ENCODE results near the gene LAMA3.
A peak's percentile ranks its signal among the peaks of the same experiment; 100 is the strongest.

Gene LAMA3

GRCh38 chr18:23682472-23682871 is 6.8 kb upstream of the LAMA3 start:
- TF ChIP-seq ZNF785 (tag by site-specific recombination; IDR thresholded peaks at IDR 0.05) (no peak), ZNF391 (tag by site-specific recombination; IDR thresholded peaks at IDR 0.05; ENCODE audit: borderline replicate concordance, low read depth) (no peak), ZNF768 (tag by site-specific recombination; IDR thresholded peaks at IDR 0.05) (no peak), ZNF398 (tag by site-specific recombination; IDR thresholded peaks at IDR 0.05) (no peak), ZNF843 (tag by site-specific recombination; IDR thresholded peaks at IDR 0.05) (no peak), ZBTB8A (tag by site-specific recombination; IDR thresholded peaks at IDR 0.05) (no peak), WT1 (tag by site-specific recombination; IDR thresholded peaks at IDR 0.05) (no peak), TRIM28 (IDR thresholded peaks at IDR 0.05; ENCODE audit: borderline replicate concordance, low read length) (no peak), ZNF138 (tag by site-specific recombination; IDR thresholded peaks at IDR 0.05; ENCODE audit: borderline replicate concordance) (no peak)
- ChIA-PET POLR2A (no interaction called here), CTCF (interaction anchor here (0.6 to 1.1 kb wide), 3 partner anchors 13 to 68 kb away, joined by 3 to 6 read pairs (median 5); no protein-coding TSS in a partner anchor)
- Histone ChIP-seq H3K9me3 (ENCODE audit: control insufficient read depth, insufficient read depth, low read depth, low read length) (no peaks in the 10 kb centered on the region), H3K4me1 (ENCODE audit: control insufficient read depth, insufficient read depth, low read length) (no peaks in the 10 kb centered on the region), H3K36me3 (ENCODE audit: control insufficient read depth in 2 of 2, insufficient read depth in 1 of 2, low read length in 2 of 2) (no peaks in the 10 kb centered on the region), H3K4me3 (ENCODE audit: low read depth, low read length) (no peak overlapping the region), H3K27ac (ENCODE audit: extremely low read depth, low read depth, low read length) (no peak overlapping the region)

DNA sequence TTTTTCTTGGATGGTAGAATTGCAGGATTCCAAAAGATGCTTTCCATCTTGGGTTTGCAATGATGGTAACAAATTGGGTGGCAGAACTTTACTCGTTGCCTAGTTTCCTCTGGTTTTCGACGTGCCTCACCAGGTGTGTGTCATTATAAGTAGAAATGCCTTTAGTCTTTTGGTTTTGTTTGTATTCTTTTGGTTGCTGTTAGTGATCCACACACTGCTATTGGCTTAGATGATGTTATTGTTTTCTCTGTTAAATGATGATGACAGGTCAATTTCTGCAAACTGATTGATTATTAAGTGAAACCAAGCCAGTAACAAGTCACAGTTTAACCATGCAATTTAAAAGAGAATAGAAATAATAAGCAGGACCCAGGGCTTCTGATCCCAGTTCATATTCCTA is 6.1 kb upstream of the LAMA3 start:
- ChIA-PET CTCF (interaction anchor here (1.1 kb wide), 1 partner anchor 57 kb away, joined by 3 read pairs; no protein-coding TSS in a partner anchor), POLR2A (no interaction called here)
- Histone ChIP-seq H3K36me3 (ENCODE audit: control insufficient read depth in 2 of 2, insufficient read depth in 1 of 2, low read length in 2 of 2) (no peaks in the 10 kb centered on the region), H3K4me1 (ENCODE audit: control insufficient read depth, insufficient read depth, low read length) (no peaks in the 10 kb centered on the region), H3K27ac (ENCODE audit: extremely low read depth, low read depth, low read length) (no peak overlapping the region), H3K9me3 (ENCODE audit: control insufficient read depth, insufficient read depth, low read depth, low read length) (no peaks in the 10 kb centered on the region), H3K4me3 (ENCODE audit: low read depth, low read length) (no peak overlapping the region)
- TF ChIP-seq ZNF600 (tag by site-specific recombination; IDR thresholded peaks at IDR 0.05) (no peak), FEZF1 (tag by site-specific recombination; IDR thresholded peaks at IDR 0.05) (0 out of 2 replicates have a peak, but pooled peaks have one; percentile 16), ZNF76 (tag by site-specific recombination; IDR thresholded peaks at IDR 0.05; ENCODE audit: borderline replicate concordance, low read depth) (no peak), GLIS1 (tag by site-specific recombination; IDR thresholded peaks at IDR 0.05) (no peak), TRIM28 (IDR thresholded peaks at IDR 0.05; ENCODE audit: borderline replicate concordance, low read length) (no peak)

DNA sequence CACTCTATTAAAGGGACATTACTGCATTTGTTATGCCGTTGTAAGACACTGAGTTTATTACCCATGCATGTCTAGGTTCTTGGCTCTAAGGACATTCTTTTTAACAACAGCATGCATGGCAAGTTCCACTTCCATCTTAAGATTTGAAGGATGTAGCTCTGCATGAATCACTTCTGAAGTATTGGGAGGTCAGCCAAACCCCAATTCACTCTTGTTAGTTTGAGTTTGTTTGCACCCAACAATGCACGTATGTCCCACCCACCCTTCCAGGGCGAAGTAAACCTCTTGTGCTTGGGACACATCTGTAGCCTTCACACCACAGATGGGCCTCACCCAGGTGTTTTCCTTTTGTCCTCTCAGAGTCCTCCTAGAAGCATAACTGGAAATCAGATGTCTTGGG is 5.6 kb upstream of the LAMA3 start:
- ChIA-PET CTCF (interaction anchor here (1.1 to 1.5 kb wide), 2 partner anchors 19 to 58 kb away, joined by 3 to 7 read pairs; no protein-coding TSS in a partner anchor), POLR2A (no interaction called here)
- H3K27ac ChIP-seq (ENCODE audit: extremely low read depth, low read depth, low read length): no peak overlapping the region
- H3K9me3 ChIP-seq (ENCODE audit: control insufficient read depth, insufficient read depth, low read depth, low read length): no peaks in the 10 kb centered on the region
- peaks cover 3% of the 10 kb centered on the region; the same call in 1 of the 2 replicates for H3K4me1 ChIP-seq (ENCODE audit: control insufficient read depth, insufficient read depth, low read length)
- no peaks in the 10 kb centered on the region for H3K36me3 ChIP-seq (ENCODE audit: control insufficient read depth in 2 of 2, insufficient read depth in 1 of 2, low read length in 2 of 2)
- no peak overlapping the region for H3K4me3 ChIP-seq (ENCODE audit: low read depth, low read length)
- TF ChIP-seq PRDM6 (tag by site-specific recombination; IDR thresholded peaks at IDR 0.05) (no peak), ZFP41 (tag by site-specific recombination; IDR thresholded peaks at IDR 0.05; ENCODE audit: borderline replicate concordance) (no peak), ZNF248 (tag by site-specific recombination; IDR thresholded peaks at IDR 0.05) (no peak), ZNF266 (tag by site-specific recombination; IDR thresholded peaks at IDR 0.05; ENCODE audit: low read depth) (no peak), ZNF433 (tag by site-specific recombination; IDR thresholded peaks at IDR 0.05; ENCODE audit: low read depth) (no peak), EGR2 (tag by site-specific recombination; IDR thresholded peaks at IDR 0.05; ENCODE audit: low read depth) (no peak), ZNF626 (tag by site-specific recombination; IDR thresholded peaks at IDR 0.05) (no peak), HOXC10 (CRISPR knock-in tag; IDR thresholded peaks at IDR 0.05) (no peak)
- TF ChIP-seq, protein P1, sequence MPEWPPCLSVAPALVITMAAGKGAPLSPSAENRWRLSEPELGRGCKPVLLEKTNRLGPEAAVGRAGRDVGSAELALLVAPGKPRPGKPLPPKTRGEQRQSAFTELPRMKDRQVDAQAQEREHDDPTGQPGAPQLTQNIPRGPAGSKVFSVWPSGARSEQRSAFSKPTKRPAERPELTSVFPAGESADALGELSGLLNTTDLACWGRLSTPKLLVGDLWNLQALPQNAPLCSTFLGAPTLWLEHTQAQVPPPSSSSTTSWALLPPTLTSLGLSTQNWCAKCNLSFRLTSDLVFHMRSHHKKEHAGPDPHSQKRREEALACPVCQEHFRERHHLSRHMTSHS (tag by site-specific recombination; IDR thresholded peaks at IDR 0.05): no peak
